Body of pancreas (tissue), 4 donors: ENCODE results near the gene UBE2Q1.

Experiments
- POLR2A ChIP-seq, 3 donors: fragments of 450-650 bp; IDR thresholded peaks; one replicate each; pipeline ENCODE4 v1.6.1; 2016; ENCODE audit warnings: antibody characterized with exemption in 3 of 3, mild to moderate bottlenecking in 2 of 3
- TF ChIP-seq, protein P1 (sequence below), 7 experiments: fragments of 450-650 bp in 4 of 7; fragments of 200-600 bp in 3 of 7; sonication (generic) in 3 of 7; IDR thresholded peaks; one replicate each; pipeline ENCODE4 v1.5.1; 2016 to 2019; ENCODE audit warnings: antibody characterized with exemption in 7 of 7

DNA sequence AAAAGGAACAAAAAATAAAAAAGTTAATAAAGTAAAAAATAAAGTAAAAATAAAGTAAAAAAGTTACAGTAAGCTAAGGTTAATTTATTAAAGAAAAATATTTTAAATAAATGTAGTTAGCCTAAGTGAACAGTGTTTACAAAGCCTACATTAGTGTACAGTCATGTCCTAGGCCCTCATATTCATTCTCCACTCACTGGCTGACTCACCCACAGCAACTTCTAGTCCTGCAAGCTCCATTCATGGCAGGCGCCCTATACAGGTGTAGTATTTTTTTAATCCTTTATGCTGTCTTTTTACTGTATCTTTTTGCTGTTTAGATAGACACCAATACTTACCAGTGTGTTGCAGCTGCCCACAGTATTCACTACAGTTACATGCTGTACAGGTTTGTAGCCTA lies 37.2 kb upstream of the UBE2Q1 start:
- TF ChIP-seq, protein P1, sequence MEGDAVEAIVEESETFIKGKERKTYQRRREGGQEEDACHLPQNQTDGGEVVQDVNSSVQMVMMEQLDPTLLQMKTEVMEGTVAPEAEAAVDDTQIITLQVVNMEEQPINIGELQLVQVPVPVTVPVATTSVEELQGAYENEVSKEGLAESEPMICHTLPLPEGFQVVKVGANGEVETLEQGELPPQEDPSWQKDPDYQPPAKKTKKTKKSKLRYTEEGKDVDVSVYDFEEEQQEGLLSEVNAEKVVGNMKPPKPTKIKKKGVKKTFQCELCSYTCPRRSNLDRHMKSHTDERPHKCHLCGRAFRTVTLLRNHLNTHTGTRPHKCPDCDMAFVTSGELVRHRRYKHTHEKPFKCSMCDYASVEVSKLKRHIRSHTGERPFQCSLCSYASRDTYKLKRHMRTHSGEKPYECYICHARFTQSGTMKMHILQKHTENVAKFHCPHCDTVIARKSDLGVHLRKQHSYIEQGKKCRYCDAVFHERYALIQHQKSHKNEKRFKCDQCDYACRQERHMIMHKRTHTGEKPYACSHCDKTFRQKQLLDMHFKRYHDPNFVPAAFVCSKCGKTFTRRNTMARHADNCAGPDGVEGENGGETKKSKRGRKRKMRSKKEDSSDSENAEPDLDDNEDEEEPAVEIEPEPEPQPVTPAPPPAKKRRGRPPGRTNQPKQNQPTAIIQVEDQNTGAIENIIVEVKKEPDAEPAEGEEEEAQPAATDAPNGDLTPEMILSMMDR (IDR thresholded peaks at IDR 0.05) = no peak
- no peak for TF ChIP-seq POLR2A (IDR thresholded peaks at IDR 0.05)
